Measurements from ENCODE around the gene IQCE. TPM values are rescaled to one million over a fixed set of nuclear protein-coding genes. Genes with fewer than 3 reads are reported as not detected.

Gene IQCE
- total RNA-seq, 1 experiment from 2014 or later: 13.4 TPM

DNA sequence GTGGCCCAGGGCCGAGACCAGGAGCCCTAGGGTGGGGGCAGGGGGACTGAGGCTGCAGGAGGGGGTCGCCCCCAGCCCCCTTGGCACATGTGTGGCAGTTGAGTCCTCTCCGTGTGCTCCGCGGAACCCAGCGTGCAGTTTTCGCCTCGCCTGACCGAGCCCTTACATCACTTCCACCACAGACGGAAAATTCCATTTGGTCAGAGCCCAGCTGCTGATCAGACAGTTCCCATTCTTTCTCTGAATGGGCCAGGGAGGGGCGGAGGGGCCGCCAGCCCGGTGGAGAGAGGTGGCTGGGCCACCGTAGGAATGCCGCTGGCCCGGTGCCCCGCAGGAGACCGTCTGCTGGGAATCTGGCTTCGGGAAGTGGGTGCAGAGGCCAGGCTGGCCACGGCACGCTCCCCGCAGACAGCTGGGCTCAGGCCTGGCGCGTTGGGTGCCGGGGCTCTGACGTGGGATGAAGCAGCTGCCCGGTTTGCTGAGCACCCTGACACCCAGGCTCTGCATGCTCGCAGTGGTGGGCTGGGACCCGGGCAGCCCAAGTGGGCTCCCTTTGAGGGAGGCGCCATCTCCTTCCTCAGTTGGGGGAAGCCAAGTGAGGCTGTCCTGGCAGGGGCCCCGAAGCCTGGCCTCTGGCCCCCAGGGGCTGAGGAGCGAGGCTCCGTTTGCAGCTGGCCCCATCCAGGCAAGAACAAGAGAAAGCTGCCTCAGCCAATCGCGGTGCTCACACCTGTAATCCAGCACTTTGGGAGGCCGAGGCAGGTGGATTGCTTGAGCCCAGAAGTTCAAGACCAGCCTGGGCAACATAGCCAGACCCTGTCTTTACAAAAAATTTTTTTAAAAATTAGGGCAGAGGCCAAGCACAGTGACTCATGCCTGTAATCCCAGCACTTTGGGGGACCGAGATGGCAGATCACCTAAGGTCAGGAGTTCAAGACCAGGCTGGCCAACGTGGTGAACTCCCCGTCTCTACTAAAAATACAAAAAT is 82.9 kb downstream of the IQCE start:
- no peak overlapping the region for H3K4me3 Mint-ChIP-seq (ENCODE audit: unreplicated experiment)
- H3K36me3 Mint-ChIP-seq (ENCODE audit: insufficient read depth, unreplicated experiment): no peaks in the 10 kb centered on the region
- peak in 1 of 2 experiments; percentile 42 for DNase-seq
- TF ChIP-seq, protein P1, sequence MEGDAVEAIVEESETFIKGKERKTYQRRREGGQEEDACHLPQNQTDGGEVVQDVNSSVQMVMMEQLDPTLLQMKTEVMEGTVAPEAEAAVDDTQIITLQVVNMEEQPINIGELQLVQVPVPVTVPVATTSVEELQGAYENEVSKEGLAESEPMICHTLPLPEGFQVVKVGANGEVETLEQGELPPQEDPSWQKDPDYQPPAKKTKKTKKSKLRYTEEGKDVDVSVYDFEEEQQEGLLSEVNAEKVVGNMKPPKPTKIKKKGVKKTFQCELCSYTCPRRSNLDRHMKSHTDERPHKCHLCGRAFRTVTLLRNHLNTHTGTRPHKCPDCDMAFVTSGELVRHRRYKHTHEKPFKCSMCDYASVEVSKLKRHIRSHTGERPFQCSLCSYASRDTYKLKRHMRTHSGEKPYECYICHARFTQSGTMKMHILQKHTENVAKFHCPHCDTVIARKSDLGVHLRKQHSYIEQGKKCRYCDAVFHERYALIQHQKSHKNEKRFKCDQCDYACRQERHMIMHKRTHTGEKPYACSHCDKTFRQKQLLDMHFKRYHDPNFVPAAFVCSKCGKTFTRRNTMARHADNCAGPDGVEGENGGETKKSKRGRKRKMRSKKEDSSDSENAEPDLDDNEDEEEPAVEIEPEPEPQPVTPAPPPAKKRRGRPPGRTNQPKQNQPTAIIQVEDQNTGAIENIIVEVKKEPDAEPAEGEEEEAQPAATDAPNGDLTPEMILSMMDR (IDR thresholded peaks at IDR 0.05; ENCODE audit: insufficient read depth in 1 of 2, low read depth in 1 of 2, low read length in 1 of 2, severe bottlenecking in 1 of 2, unreplicated experiment in 1 of 2): no peak
- intact Hi-C loops (cut with micrococcal nuclease; ENCODE audit: unreplicated experiment): no loop called here
- CTCF ChIA-PET: no interaction called here
- POLR2A ChIA-PET: interaction anchor here (0.6 kb wide), 1 partner anchor 1151 kb away, joined by 3 read pairs; no protein-coding TSS in a partner anchor
- H3K27ac Mint-ChIP-seq (ENCODE audit: unreplicated experiment): no peak overlapping the region
- H3K4me1 ChIP-seq: 0 out of 2 replicates have a peak, but pooled peaks cover 3% of the 10 kb centered on the region
- H3K4me3 ChIP-seq (ENCODE audit: low read depth, low read length): no peak overlapping the region
- BruUV-seq (replicated peaks): no TSS peak
- no peaks in the 10 kb centered on the region for H3K27me3 Mint-ChIP-seq (ENCODE audit: insufficient read depth, unreplicated experiment)
- no peaks in the 10 kb centered on the region for H3K27me3 ChIP-seq (replicated peaks; ENCODE audit: control insufficient read depth, insufficient read depth, low read length)
- no peaks in the 10 kb centered on the region for H3K36me3 ChIP-seq (ENCODE audit: control insufficient read depth, insufficient read depth, low read length)
- H3K9me3 ChIP-seq: no peaks in the 10 kb centered on the region
- no peaks in the 10 kb centered on the region for H3K4me1 Mint-ChIP-seq (ENCODE audit: low read depth, unreplicated experiment)
- no peaks in the 10 kb centered on the region for H3K9me3 Mint-ChIP-seq (ENCODE audit: unreplicated experiment)

DNA sequence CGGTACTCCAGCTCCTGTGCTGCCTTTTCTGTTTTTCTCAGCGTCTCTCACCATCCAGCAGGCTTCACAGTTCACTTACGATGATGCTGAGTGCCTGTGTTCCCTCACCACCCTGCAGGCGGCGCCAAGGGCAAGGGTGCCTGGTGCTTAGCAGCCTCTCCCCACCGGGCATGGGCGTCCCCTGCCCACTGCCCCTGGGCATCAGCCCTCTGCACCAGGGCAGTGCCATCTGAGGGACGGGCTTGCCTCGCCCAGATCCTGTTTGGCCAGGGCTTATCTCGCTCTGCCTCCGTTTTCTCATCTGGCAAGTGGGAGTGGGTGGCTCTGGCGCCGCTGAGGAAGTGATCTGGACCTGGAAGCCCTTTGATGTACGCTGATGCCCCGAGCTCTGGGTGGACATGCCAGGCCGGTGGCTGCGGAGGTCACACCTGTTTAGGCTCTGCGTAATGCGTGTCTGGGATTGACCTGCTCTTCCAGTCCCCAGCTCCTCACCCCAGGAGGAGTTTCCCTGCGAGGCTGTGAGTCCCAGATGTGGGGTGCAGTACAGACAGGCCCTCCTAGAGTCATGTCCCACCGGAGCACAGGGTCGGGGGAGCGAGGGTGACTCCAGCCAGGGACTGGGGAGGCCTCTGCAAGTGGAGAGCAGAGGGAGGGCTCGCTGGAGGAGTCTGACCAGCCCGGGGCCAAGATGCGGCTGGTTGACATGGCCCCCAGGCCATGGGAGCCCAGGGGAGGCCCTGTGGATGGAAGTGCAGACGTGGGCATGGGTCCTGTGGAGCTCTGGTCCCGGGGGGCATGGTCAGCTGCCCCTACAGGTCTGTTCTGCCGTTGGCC is 84.8 kb downstream of the IQCE start:
- no TSS peak for BruUV-seq (replicated peaks)
- H3K4me1 ChIP-seq: 0 out of 2 replicates have a peak, but pooled peaks cover 3% of the 10 kb centered on the region
- no peak overlapping the region for H3K4me3 ChIP-seq (ENCODE audit: low read depth, low read length)
- POLR2A ChIA-PET: no interaction called here
- H3K4me3 Mint-ChIP-seq (ENCODE audit: unreplicated experiment): no peak overlapping the region
- H3K9me3 ChIP-seq: no peaks in the 10 kb centered on the region
- intact Hi-C loops (cut with micrococcal nuclease; ENCODE audit: unreplicated experiment): no loop called here
- H3K36me3 Mint-ChIP-seq (ENCODE audit: insufficient read depth, unreplicated experiment): no peaks in the 10 kb centered on the region
- H3K9me3 Mint-ChIP-seq (ENCODE audit: unreplicated experiment): no peaks in the 10 kb centered on the region
- TF ChIP-seq, protein P1 (IDR thresholded peaks at IDR 0.05; ENCODE audit: insufficient read depth in 1 of 2, low read depth in 1 of 2, low read length in 1 of 2, severe bottlenecking in 1 of 2, unreplicated experiment in 1 of 2): no peak
- no peaks in the 10 kb centered on the region for H3K4me1 Mint-ChIP-seq (ENCODE audit: low read depth, unreplicated experiment)
- H3K36me3 ChIP-seq (ENCODE audit: control insufficient read depth, insufficient read depth, low read length): no peaks in the 10 kb centered on the region
- H3K27me3 Mint-ChIP-seq (ENCODE audit: insufficient read depth, unreplicated experiment): no peaks in the 10 kb centered on the region
- CTCF ChIA-PET: interaction anchor here (1.0 kb wide), 1 partner anchor 21 kb away, joined by 3 read pairs; no protein-coding TSS in a partner anchor
- DNase-seq: no peak
- H3K27me3 ChIP-seq (replicated peaks; ENCODE audit: control insufficient read depth, insufficient read depth, low read length): no peaks in the 10 kb centered on the region
- no peak overlapping the region for H3K27ac Mint-ChIP-seq (ENCODE audit: unreplicated experiment)

DNA sequence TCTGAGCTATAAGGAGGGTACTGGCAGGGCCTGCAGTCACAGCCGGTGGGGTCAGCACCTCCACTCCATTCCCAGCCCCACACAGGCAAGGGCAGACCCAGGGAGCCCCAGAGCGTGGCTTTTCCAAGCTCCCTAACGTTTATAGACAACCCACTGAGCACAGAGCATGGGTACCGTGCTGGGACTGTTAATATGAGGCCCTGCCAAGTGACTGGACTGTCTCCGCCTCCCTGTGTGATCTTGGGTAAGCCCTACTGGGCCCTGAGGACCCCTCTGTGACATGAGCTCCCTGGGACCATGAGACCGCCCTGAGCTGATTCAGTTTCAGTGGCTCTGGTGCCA is 85.4 kb downstream of the IQCE start:
- Mint-ChIP-seq H3K4me3 (ENCODE audit: unreplicated experiment) (no peak overlapping the region), H3K9me3 (ENCODE audit: unreplicated experiment) (no peaks in the 10 kb centered on the region), H3K4me1 (ENCODE audit: low read depth, unreplicated experiment) (no peaks in the 10 kb centered on the region), H3K36me3 (ENCODE audit: insufficient read depth, unreplicated experiment) (no peaks in the 10 kb centered on the region), H3K27me3 (ENCODE audit: insufficient read depth, unreplicated experiment) (no peaks in the 10 kb centered on the region), H3K27ac (ENCODE audit: unreplicated experiment) (no peak overlapping the region)
- TF ChIP-seq, protein P1 (IDR thresholded peaks at IDR 0.05; ENCODE audit: insufficient read depth in 1 of 2, low read depth in 1 of 2, low read length in 1 of 2, severe bottlenecking in 1 of 2, unreplicated experiment in 1 of 2): no peak
- no TSS peak for BruUV-seq (replicated peaks)
- Histone ChIP-seq H3K36me3 (ENCODE audit: control insufficient read depth, insufficient read depth, low read length) (no peaks in the 10 kb centered on the region), H3K4me3 (ENCODE audit: low read depth, low read length) (no peak overlapping the region), H3K27me3 (replicated peaks; ENCODE audit: control insufficient read depth, insufficient read depth, low read length) (no peaks in the 10 kb centered on the region), H3K4me1 (0 out of 2 replicates have a peak, but pooled peaks cover 3% of the 10 kb centered on the region), H3K9me3 (no peaks in the 10 kb centered on the region)
- ChIA-PET CTCF (no interaction called here), POLR2A (no interaction called here)
- intact Hi-C loops (cut with micrococcal nuclease; ENCODE audit: unreplicated experiment): no loop called here
- DNase-seq: no peak

All from Caco-2 (cell line).